Prostate gland (tissue), 2 donors: ENCODE data around the gene NETO2.

ENCODE experiments used
- CTCF ChIP-seq, 4 experiments: fragments of 200-600 bp in 2 of 4; fragments of 450-650 bp in 2 of 4; sonication (generic) in 2 of 4; IDR thresholded peaks; 1 replicate in 3 of 4; 2 replicates in 1 of 4; pipeline ENCODE4 v1.5.1; 2016 to 2019; ENCODE audit warnings: antibody characterized with exemption in 4 of 4, mild to moderate bottlenecking in 2 of 4, moderate library complexity in 2 of 4
- POLR2A ChIP-seq: fragments of 450-650 bp; IDR thresholded peaks from one replicate; pipeline ENCODE4 v1.6.1; 2016; ENCODE audit warnings: antibody characterized with exemption, mild to moderate bottlenecking

- TF ChIP-seq CTCF (IDR thresholded peaks at IDR 0.05) (no peak), POLR2A (no peak)
Measured at GRCh38 chr16:47109361-47109760, 34.4 kb downstream of the NETO2 start.
